Hematopoietic multipotent progenitor cell treated with erythropoietin and hydrocortisone succinate and interleukin-3 and kit ligand, for 4 days (in vitro differentiated cells): Measurements from ENCODE around the gene F13A1.
"Not testable (repeated sequence)": the region's sequence is repeated elsewhere in the genome, so short reads cannot be mapped to it uniquely, and the experiment has no call there.

Experiments
- DNase-seq: peaks from one replicate; pipeline ENCODE4 v3.0.0-alpha.2; 2015

Gene F13A1

DNA sequence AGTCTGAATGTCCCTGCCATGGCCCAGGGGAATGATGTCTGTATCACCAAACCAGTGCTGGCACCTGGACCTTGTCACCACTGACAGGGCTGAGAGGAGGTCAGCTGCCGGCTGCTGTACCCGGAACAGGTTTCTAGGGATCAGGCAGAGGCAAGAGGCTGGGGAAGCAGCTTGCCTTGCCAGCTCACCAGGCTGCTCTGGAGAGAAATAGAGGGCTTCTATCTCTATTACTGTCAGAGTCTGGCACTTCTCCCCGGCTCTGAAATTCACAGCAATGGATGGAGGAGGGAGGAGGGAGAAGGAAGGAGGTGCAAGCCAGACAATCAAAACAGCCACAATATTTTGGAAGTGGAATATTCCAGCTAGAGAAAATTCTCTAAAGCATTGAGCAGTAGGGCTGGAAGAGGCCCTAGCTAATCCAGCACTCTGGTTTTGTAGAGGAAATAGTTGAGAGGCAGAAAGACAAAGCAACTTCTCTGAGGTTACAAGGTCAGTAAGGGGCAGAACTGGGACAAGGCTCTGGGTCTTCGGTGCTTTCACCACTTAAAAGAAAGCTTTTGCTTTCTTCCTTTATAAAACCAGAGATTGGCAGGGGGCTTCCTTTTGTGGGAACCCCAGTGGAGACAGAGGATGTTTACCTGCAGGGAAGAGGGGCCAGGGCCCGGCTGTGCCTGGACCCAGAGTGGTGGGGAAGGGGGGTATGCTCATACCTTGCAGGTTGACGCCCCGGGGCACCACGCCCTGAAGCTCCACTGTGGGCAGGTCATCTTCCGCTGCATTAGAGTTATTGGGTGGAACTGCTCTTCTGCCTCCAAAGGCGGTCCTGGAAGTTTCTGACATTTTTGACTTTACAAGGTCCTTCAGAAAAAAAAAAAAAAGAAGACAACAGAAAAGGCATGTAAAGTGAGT lies 2.4 kb downstream of the F13A1 start:
- no peak for DNase-seq

DNA sequence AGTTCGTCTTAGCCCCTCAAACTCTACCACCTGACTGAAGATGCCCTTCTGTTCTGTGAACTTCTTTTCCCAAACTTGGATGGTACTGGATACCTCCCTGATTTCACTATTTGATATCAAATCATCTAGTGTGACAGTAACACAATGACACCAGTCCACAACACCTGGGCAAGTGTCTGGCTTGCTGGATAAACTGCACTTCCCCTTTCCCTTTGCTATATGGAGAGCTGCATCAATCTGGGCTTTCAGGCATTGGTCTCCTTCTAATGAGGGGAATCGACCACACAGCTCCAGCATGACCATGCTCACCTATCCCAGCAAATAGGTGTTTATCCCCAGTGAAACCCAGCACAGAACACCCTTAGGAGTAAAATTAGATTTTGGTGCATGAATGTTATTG lies 3.1 kb downstream of the F13A1 start:
- DNase-seq, result no peak

DNA sequence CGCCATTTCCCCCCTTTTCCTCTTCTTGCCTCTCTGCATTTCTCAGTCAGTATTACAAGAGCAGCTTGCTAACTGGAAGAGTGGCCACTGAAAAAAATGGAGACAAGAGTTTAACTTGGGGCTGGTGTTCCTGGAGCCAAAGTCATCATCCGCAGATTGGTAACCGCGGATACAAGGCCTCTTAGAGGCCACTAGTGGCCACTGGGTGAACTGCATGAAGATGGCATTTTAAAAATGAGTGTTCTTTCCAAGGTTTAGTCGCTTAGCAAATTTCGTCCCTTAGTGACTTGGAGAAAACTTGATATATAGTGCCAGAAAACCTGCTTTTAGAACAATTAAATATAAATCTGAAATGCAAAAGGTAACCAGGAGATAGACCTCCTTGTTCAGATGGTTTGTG lies 4.8 kb downstream of the F13A1 start:
- DNase-seq, result peak; percentile 75

DNA sequence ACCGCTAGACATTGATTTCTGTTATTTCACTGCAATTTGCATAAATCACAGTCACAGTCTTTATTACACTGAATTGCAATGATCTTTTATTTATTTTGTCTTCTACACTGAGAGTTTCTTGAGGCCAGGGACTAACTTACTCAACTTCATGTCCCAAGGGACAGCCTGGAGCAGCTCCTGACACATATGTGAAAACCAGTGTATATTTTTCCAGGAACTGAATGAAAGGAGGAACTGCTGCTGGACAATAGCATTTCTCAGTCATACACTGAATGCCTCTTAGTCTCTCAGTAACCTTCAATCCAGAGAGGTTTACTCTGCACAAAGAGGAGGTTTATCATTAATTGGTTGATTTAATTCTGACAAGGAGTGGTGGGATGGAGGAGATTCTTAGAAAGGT lies 5.9 kb downstream of the F13A1 start:
- DNase-seq, result no peak

DNA sequence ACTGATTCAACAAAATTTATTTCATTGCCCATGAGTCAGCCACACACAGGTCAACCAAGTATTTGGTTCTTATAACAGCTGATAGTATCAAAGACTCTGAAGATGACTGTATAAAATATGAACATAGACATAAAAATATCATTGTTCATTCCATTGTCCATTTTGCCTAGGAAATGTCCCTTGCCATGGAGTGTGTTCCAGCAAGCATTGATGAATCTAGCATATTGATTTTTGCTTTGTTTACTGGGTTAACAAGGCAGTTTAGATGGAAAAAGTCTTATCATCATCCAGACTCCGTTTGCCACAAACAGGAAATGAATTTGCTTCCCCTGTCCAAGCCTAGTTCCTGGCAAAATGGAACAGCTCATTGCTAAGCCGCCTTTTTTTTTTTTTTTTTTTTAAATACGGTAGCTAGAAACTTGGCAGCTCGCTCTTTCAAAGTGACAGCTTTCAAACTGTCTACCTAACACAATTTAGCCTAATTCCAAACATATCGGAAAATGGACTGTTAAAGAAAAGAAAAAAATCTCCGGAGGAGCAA lies 7.5 kb downstream of the F13A1 start:
- peak; percentile 57 for DNase-seq

DNA sequence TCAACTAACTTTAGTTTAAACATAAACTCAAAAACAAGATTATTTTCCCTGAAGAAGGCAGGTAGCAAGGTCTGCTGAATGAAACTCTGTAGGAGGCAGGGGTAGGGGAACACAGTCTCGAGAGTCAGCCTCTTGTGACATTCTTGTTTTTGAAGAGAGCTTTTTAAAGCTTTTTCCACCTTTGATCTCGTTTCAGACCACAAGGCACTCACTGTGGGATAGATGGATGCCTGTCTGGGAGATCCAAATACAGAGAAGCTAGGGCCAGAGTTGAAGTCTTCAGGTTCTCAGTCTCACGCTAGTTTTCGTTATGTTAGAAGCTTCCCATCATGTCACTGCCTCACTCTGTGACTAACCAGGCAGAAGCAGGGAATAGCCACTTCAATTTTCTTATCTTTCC lies 14.9 kb downstream of the F13A1 start:
- no peak for DNase-seq

DNA sequence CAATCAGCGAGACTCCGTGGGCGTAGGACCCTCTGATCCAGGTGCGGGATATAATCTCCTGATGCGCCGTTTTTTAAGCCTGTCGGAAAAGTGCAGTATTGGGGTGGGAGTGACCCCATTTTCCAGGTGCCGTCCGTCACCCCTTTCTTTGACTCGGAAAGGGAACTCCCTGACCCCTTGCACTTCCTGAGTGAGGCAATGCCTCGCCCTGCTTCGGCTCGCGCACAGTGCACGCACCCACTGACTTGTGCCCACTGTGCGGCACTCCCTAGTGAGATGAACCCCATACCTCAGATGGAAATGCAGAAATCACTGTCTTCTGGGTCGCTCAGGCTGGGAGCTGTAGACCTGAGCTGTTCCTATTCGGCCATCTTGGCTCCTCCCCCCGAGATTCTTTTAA lies 20.1 kb downstream of the F13A1 start:
- not testable (repeated sequence) for DNase-seq

DNA sequence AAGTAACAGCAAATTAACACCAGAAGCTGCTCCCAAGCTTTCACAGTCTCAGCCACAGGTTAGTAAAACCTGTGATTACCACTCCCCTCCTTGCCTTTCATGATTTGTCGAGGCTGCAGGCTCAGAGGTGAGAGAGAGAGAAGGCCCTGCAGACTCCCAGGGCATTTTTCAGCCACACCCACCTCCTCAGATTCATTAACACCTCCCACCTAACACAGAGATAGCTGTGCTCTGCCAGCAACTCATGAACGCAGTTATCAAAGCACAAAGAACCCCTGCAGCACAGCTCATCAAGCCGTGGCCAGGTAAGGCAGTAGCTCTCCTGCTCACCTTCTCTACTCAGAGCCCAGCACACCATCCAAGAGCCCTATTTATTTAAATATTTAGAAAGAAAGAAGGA lies 27.1 kb downstream of the F13A1 start:
- no peak for DNase-seq

DNA sequence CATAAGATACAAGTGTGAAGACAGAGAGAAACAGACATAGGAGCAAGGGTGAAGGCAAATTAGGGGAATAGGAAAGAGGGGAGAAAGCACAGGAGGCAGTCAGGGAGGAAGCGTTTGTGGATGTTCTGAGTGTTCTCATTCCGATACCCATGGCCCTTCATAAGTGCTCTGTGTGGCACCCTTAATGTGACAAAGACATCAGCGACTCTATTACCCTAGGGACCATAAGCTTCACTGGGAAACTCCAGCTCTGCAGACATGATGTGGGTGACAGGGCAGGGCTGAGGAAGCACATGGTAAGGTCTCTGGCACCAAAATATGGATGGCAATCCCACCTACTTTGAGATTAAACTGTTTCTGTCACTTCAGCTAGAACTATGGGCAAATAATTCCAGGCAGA lies 33.0 kb downstream of the F13A1 start:
- no peak for DNase-seq

DNA sequence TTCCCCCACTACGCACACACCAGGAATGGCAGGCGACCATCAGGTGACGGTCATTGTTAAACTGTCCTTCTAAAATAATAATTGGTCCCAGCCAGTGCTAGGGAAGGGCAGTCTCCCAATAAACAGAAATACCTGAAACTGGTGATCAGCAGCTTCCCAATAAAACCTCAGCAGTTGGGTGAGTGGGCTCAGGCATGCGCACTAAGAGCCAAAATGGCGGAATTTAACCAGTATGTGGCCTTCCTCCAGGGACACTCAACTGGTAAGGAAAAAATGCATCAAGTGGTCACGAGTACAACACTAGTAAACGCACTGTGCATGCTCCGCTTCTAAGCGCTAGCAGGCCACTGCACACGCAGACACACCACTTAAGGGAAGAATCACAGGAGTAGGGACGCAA lies 34.8 kb downstream of the F13A1 start:
- DNase-seq, result no peak

DNA sequence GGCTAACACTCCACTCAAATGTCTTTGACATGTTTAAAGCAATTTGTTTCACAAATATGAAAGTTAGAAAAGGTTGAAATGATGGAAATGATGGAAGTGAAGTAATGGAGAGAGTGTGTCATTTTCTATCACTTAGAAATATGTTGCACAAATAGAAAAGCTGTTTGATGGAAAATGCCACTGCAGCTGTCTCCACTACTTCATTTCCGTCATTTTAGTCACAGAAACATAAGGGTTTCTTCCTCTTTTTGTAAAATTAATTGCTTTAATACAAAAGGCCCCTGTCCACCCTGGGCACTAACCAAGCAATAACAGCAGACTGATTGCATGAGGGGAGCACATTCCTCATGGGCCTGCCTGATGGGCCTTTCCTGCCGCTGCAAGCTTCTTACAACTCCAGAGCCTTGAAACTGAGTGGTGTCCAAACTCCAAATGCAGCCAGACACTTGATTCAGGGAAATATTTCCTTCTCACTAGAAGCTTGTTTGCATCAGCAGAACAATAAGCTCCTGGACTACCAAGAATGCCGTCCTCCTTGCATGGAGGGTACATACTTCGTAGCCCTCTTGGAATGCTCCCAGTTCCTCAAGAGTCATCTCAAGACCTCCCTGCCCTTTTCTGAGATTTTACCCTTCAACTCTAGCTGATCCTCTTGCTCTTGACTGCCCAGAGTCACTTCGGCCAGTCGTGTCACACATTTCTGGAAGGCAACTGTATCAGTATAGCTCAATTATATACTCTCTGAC lies 36.1 kb downstream of the F13A1 start:
- DNase-seq, result peak; percentile 38

DNA sequence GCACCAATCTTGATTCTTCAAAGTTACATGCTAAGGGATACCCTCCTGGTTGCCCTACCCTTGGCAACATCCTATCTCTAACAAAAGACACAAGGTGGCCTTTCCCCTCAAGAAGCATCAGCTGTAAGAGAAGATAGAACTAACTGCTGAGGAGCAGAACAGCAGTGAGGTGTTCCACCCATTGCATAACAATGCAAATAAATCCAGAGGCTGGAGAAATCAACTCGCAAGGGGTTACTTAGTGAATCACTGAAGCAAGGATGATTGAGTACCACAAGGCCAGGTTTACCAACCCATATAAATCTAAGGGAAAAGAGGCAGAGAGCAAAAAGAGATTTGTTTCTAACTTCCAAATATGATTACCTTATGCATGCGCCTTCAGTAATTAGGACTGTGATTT lies 36.7 kb downstream of the F13A1 start:
- no peak for DNase-seq

DNA sequence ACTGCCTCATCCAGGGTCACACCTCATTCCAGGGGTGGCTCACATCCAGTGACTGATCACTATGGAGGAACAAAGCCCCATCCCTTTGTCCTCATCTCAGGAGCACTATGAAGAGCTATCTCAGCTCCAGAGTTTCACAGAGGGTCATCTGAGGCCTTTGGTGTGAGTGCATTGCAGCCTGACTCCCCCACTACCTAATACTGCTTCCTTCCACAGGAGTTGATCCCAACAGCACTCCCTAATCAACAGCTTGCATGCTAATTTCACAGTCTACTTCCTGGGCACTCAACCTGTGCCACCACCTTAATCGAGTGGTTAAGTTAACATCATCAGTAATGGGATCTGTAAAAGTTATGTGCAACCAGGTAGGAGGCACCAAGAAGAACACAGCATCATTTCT lies 37.7 kb downstream of the F13A1 start:
- no peak for DNase-seq

DNA sequence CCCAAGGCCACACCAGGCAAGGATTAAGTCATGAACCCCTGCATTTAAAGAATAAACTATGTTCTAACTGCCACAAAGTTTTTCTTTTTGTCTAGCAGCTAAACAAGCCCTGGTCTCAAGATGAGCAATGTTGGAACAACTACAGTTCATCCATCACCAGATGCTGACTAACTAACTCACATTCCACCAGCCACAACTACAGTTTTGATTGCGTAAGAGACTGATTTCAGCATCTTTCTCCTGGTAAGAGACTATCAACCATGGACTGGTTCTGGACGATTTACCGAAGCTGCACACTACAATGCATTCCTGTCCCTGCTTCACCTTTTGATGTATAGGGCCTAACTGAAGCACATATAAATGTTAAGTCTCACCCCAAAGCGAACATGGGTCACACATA lies 43.0 kb downstream of the F13A1 start:
- peak; percentile 40 for DNase-seq

DNA sequence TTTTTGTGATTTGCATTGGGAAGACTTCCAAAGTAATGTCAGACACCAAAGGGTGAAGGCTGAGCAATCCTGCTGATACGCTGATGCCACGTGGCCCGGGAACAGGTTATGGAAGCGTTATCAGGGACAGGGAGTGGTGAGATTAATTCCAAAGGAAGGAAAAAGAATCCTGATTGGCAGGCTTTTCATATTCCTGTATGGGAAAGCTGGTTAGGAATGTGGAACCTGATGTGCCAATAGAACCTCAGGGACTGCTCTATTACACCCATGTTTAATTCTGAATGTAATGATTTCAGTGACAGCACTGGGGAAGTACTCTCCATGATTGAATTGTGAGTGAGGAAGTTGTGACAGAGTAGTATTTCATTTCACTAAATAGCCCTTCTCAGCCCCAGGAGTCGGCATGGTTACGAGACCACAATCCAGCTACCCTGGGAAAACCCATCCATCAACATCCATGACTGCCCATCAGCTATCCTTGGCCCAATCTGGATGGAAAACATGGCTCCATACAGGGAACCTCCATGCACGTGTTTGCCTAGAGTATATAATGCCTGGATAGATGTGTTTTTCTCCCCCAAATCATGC lies 49.4 kb downstream of the F13A1 start:
- no peak for DNase-seq

DNA sequence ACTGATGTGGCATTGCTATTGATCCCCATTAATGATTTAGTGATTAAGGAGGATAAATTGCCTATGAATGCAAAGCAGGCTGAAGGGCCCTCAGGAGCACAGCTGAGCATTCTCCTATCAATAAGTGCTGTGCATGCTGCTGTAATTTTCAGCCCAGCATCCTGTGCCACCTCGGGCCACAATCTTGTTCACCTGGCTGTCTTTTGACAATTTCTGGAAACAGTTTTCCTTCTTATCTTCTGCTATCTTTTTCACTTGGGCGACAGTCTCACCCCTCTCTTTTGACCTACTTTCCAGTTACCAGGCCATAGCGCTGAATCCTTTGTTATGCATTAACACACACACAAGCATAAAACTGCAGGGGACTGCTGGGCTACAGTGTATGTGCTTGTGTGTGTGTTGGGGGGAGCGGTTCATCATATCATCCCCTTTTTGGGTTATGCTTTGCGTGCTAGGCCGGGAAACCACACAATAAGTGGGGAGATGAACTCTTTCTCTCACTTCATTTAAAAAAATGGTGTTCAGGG lies 60.2 kb downstream of the F13A1 start:
- no peak for DNase-seq

DNA sequence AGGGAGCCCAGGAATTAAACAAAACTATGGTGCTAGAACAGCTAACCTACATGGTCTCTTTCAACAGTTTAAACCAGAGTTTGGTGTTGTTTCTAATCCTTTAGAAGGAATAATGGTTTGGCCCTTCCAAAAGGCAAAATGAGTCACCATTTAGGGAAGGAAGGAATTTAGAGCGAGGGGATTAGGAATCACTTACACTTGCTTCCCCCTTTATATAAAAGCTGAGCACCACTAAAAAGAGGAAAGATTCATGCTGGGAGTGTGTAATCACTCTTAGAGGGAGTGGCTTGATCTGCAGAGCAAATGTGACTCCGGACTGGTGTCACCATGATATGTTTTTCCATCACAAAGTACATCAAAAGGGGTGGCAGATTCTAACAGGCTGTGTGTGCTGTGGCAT lies 63.6 kb downstream of the F13A1 start:
- no peak for DNase-seq

DNA sequence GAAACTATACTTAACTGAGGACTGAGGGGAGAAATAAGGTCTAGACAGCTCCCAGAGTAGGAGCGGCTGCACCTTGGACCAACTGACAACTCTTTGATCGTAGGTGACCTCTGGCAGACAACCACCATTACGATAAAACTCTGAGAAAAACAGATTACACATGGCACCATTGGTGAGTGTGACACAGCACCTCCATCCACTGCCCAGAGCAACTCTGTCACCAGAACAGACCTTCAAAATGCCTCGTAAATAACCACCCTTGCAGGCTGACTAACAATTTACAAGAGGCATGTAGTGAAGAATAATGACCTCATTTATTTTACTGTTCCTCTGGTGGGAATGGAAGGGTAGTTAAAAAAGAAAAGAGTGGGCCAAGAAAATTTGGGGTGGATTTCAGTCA lies 64.2 kb downstream of the F13A1 start:
- no peak for DNase-seq

DNA sequence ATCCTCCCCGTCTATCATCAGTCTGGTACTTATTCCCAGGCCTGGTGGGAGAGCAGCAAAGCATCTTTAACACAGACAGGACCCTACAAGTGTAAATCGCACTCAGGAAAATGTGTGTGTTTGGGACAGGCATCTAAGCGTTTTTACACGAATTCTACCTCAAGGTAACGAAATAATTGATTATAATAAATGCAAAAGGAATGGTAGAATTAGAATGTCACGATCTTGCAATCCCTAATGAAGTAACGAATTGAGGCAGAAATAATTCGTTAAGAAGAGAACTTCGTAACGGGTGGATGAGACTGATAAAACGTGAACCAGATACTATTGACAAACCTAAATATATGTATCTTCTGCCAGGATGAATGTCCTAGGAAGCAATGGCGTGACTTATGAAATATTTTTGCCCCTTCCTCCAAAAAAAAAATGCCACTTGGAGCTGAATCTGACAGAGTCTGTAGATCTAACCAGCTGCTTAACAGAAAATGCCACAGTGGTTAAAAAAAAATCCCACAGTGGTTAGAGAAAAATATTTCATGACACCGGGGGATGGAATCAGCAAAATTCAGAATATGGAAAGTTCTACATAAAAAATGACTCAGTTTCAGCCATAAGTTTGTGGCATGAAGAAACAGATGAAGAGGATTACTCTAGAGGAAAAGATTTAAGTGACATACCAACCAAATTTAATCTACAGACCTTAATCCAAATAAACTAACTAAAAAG lies 68.7 kb downstream of the F13A1 start:
- DNase-seq, result no peak

DNA sequence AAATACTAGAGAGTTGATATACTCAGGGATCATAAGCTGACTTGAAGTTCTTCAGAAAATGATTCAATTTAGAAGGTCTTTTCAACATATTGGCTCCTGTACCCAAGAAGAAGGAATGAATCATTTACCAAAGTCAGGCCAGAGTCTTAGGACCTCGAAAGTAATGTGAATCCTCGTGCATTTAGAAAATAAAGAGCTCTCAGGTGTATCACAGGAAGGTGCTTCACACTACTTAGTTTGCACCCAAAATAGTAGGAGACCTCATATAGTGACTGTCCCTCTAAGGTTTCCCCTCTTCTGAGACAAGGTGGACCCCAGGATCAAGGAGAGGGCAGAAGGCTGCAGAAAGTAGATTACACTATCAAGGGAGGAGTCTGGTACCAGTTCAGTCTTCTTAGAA lies 71.8 kb downstream of the F13A1 start:
- no peak for DNase-seq

DNA sequence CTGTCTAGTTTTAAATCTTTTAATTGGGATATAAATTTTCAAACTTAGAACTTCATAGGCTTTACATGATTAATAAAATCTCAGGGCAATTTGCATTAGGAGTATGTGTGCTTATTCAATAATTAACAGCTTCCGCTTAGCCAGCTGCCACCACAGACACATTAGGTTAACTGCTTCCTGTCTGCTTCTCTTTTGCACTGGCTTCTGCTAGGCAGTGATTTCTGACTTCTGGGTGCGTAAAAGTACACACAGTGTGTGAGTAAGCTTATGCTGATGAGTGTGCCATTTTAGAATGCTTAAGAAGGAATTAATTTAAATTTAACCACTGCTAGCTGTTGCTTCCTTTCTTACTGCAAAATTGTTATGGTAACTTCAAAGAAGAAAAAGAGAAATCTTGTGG lies 73.9 kb downstream of the F13A1 start:
- peak; percentile 39 for DNase-seq

DNA sequence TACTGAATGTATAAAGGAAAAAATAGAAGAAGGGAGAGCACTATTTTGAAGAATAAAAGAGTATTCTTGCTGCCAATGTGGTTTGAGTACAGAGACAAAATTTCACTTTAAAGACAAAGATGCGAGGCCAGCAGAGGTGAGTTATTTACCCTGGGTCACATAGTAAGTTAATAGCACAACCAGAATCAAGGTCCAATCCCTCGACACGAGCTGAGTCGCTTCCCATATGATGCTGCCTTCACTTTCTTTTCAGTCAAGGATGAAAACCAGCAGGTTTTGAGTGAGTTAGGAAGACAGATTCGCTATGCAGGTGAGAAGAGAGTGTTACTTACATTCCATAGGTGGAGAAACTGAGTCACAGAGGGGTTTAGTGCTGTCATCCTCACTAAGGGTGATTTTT lies 75.8 kb downstream of the F13A1 start:
- DNase-seq, result no peak

DNA sequence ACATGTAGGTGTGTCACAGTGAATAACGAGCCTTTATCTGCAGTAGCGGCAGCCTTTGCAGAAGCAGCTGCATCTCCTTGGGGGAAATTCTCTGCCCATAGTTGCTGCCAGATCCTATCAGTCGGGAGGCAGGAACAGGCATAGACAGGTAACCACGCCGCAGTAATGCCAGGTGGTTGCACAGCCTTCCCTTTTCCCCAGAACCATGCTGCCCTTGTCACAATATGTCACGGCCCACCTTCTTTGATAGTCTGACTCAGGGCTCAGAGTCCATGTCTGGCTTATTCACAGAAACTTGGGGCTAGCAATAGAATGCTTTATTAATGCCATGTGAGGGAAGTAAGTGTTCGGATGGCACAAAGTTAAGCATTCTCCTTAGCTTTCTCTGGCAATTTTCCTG lies 76.6 kb downstream of the F13A1 start:
- DNase-seq, result no peak
